Upper lobe of left lung (tissue), 6 donors: ENCODE data around the gene GABRA5. TPM values are rescaled to one million over a fixed set of nuclear protein-coding genes. Genes with fewer than 3 reads are reported as not detected.

Experiments used
- ATAC-seq, 2 donors: fragments of 200-7000 bp; cut with Tn5 transposase; one replicate each; pipeline ENCODE4 v1.9.1; 2022; ENCODE audit warnings: mild to moderate bottlenecking in 2 of 2, moderate library complexity in 2 of 2; ENCODE audit not compliant: low FRiP score in 2 of 2
- DNase-seq, 2 donors: peaks; one replicate each; pipeline ENCODE4 v3.0.0-alpha.2; 2019 to 2020
- H3K27ac ChIP-seq, 4 donors: fragments of 200-600 bp; sonication (generic); one replicate each; pipeline ENCODE4 v1.5.1; 2016 to 2019
- H3K27me3 ChIP-seq, 4 donors: fragments of 200-600 bp; sonication (generic); one replicate each; pipeline ENCODE4 v1.5.1; 2017 to 2019
- H3K36me3 ChIP-seq, 4 donors: fragments of 200-600 bp; sonication (generic); one replicate each; pipeline ENCODE4 v1.5.1; 2016 to 2019
- H3K4me1 ChIP-seq, 4 donors: fragments of 200-600 bp; sonication (generic); one replicate each; pipeline ENCODE4 v1.5.1; 2018 to 2019
- H3K4me3 ChIP-seq, 4 donors: fragments of 200-600 bp; sonication (generic); one replicate each; pipeline ENCODE4 v1.5.1; 2017 to 2019; ENCODE audit warnings: mild to moderate bottlenecking in 2 of 4, moderate library complexity in 1 of 4
- H3K9me3 ChIP-seq, 4 donors: fragments of 200-600 bp; sonication (generic); one replicate each; pipeline ENCODE4 v1.5.1; 2018 to 2019
- EP300 ChIP-seq, 4 donors: sonication (generic); formaldehyde crosslinking; IDR thresholded peaks; one replicate each; pipeline ENCODE4 v1.5.1; 2017; ENCODE audit warnings: antibody characterized with exemption in 4 of 4, control low read depth in 2 of 4
- POLR2A ChIP-seq, 4 donors: fragments of 450-650 bp; IDR thresholded peaks; one replicate each; pipeline ENCODE4 v1.5.1; 2016 to 2017; ENCODE audit warnings: antibody characterized with exemption in 4 of 4, mild to moderate bottlenecking in 2 of 4
- POLR2AphosphoS5 ChIP-seq, 2 donors: sonication (generic); formaldehyde crosslinking; IDR thresholded peaks; one replicate each; pipeline ENCODE4 v1.5.1; 2017; ENCODE audit warnings: antibody characterized with exemption in 2 of 2
- WGBS, 2 donors: methylation state at CpG; one replicate each; pipeline ENCODE4 v1.1.5; 2017 to 2018; 5-methylcytosine and 5-hydroxymethylcytosine counted together
- total RNA-seq, 6 donors: library from RNA; depleted of rRNA in 4 of 6; stranded (reverse); fragments of >200 nt in 4 of 6; gene quantifications; one replicate each; pipeline versions ENCODE4 v1.1.0 to v1.2.1, GENCODE V29; 2016 to 2021
- TF ChIP-seq, protein P1 (sequence below), 6 experiments: fragments of 450-650 bp in 4 of 6; fragments of 200-600 bp in 2 of 6; sonication (generic) in 2 of 6; IDR thresholded peaks; one replicate each; pipeline ENCODE4 v1.5.1; 2016 to 2019; ENCODE audit warnings: antibody characterized with exemption in 6 of 6
- donor health status: DM: no; HTN: no; CAD: no; lungs with moderate emphysema.
- donor health status: DM: no; HTN: yes; CAD: no; lungs with severe emphysema.

Gene GABRA5
- total RNA-seq, 6 donors from 2014 or later = 0.30 TPM; not detected in 5

DNA sequence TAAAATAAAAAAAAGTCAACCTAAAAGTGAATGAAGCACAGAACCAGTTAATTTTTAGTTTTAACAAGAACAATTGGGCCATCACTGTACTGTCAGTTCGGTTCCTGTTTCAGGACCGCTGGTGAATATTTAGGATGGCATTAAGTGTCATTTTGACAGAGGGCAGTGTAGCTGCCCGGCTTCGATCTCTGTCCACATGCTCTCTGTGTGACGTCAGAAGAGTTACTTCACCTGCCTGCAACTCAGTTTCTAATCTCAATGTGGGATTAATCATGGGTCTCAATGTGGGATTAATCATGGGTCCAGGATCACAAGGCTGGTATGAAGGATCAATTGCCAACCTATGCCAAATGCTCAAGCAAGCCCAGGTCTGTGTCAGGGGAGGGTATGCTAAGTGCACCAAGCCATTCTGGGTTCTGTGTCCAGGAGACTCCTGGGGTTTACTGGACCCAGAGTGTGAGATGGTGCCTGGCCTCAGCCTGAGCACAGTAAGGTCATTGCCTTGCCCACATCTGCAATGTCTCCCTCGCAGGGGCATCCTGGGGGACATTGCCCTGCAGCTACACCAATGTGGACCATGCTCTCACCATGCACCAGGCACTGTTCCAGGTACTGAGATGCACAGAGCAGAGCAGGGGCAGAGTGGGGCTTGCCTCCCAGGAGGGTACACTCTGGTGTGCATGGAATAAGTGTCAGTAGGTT is 8.1 kb downstream of the GABRA5 start:
- Histone ChIP-seq H3K36me3 (no peaks in the 10 kb centered on the region), H3K4me1 (no peaks in the 10 kb centered on the region), H3K27ac (no peak overlapping the region), H3K4me3 (no peak overlapping the region), H3K27me3 (peaks cover 0 to 8% (median 0%) of the 10 kb centered on the region in 4 donors), H3K9me3 (no peaks in the 10 kb centered on the region)
- no peak for DNase-seq
- ATAC-seq = no peak
- 76 to 86% methylated on average over 5 of the region's 6 CpGs for WGBS, 2 donors
- no peak for TF ChIP-seq EP300 (IDR thresholded peaks at IDR 0.05)
- TF ChIP-seq POLR2A (IDR thresholded peaks at IDR 0.05) = no peak
- TF ChIP-seq, protein P1, sequence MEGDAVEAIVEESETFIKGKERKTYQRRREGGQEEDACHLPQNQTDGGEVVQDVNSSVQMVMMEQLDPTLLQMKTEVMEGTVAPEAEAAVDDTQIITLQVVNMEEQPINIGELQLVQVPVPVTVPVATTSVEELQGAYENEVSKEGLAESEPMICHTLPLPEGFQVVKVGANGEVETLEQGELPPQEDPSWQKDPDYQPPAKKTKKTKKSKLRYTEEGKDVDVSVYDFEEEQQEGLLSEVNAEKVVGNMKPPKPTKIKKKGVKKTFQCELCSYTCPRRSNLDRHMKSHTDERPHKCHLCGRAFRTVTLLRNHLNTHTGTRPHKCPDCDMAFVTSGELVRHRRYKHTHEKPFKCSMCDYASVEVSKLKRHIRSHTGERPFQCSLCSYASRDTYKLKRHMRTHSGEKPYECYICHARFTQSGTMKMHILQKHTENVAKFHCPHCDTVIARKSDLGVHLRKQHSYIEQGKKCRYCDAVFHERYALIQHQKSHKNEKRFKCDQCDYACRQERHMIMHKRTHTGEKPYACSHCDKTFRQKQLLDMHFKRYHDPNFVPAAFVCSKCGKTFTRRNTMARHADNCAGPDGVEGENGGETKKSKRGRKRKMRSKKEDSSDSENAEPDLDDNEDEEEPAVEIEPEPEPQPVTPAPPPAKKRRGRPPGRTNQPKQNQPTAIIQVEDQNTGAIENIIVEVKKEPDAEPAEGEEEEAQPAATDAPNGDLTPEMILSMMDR (IDR thresholded peaks at IDR 0.05) = no peak
- TF ChIP-seq POLR2AphosphoS5 (IDR thresholded peaks at IDR 0.05) = no peak

DNA sequence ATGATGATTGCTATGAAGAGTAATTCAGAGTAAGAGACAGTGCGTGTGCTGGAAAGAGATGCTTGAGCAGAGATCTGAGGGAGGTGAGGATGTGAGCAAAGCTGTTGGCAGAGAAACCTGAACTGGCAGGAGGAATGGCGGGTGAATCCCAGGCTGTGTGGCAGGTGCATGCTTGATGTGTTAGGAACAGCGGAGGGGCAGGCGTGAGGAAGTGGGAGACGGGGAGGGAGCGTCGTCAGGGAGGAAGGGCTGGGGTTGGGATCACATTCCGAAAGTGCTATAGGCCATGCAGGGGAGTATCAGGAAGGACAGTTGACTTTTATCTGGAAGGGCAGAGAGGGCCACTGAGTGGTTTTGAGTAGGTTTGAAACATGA is 8.6 kb downstream of the GABRA5 start:
- 43 to 66% methylated on average over 8 of the region's 8 CpGs for WGBS, 2 donors
- Histone ChIP-seq H3K36me3 (no peaks in the 10 kb centered on the region), H3K9me3 (no peaks in the 10 kb centered on the region), H3K27me3 (peaks cover 0 to 8% (median 0%) of the 10 kb centered on the region in 4 donors), H3K4me1 (no peaks in the 10 kb centered on the region), H3K4me3 (no peak overlapping the region), H3K27ac (no peak overlapping the region)
- ATAC-seq (no peak), DNase-seq (no peak)
- TF ChIP-seq EP300 (IDR thresholded peaks at IDR 0.05) = no peak
- no peak for TF ChIP-seq POLR2A (IDR thresholded peaks at IDR 0.05)
- TF ChIP-seq POLR2AphosphoS5 (IDR thresholded peaks at IDR 0.05) = no peak
- TF ChIP-seq, protein P1 (IDR thresholded peaks at IDR 0.05) = no peak

DNA sequence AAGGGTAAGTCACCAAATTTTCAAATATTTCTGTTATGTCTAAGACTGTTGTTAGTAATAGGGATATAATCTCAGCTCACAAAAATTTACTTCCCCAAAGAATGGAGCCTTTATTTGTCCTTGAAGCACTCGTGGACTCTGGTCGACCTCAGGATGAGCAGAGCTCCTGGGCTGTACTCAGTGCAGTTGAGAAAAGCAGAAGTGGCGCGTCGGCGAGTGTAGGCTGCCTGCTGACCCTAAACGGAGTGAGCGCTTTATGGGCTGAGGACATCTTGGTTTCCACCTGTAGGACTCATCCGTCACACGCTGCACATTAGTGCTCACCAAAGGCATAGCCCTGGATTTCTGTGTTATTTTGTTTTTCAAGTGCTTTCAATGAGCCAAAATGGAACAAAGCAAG is 11.0 kb downstream of the GABRA5 start:
- 64 to 81% methylated on average over 10 of the region's 10 CpGs for WGBS, 2 donors
- peaks cover 0 to 8% (median 0%) of the 10 kb centered on the region in 4 donors for H3K27me3 ChIP-seq
- H3K9me3 ChIP-seq = no peaks in the 10 kb centered on the region
- H3K4me1 ChIP-seq = no peaks in the 10 kb centered on the region
- H3K27ac ChIP-seq = no peak overlapping the region
- H3K36me3 ChIP-seq = no peaks in the 10 kb centered on the region
- H3K4me3 ChIP-seq = no peak overlapping the region
- DNase-seq (no peak), ATAC-seq (no peak)
- no peak for TF ChIP-seq EP300 (IDR thresholded peaks at IDR 0.05)

DNA sequence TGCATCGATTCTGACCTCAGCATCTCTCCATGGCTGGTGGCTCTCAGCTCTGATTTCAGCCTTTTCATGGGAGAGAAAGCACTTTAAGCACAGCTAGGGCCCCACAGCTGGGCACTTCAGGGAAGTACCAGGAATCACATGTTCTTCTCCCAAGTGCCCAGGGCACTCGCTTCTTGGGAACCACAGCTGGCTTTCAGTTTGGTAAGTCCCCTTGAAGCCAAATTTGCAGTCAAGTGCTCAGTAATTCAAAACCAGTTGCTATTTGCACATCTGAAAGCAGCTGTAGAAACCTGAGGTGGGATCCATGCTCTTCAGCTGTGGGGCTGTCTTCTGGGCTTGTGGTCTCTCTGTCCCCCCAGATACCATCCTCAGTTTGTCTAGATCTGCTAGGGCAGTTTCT is 12.8 kb downstream of the GABRA5 start:
- Histone ChIP-seq H3K27me3 (peaks cover 0 to 8% (median 0%) of the 10 kb centered on the region in 4 donors), H3K9me3 (no peaks in the 10 kb centered on the region), H3K4me3 (no peak overlapping the region), H3K36me3 (no peaks in the 10 kb centered on the region), H3K27ac (no peak overlapping the region), H3K4me1 (no peaks in the 10 kb centered on the region)
- ATAC-seq (no peak), DNase-seq (no peak)
- TF ChIP-seq POLR2AphosphoS5 (IDR thresholded peaks at IDR 0.05) (no peak), EP300 (IDR thresholded peaks at IDR 0.05) (no peak), POLR2A (IDR thresholded peaks at IDR 0.05) (no peak)
- TF ChIP-seq, protein P1 (IDR thresholded peaks at IDR 0.05) = no peak
- WGBS, 2 donors = 59 to 65% methylated on average over 1 to 2 of the region's 2 CpGs

DNA sequence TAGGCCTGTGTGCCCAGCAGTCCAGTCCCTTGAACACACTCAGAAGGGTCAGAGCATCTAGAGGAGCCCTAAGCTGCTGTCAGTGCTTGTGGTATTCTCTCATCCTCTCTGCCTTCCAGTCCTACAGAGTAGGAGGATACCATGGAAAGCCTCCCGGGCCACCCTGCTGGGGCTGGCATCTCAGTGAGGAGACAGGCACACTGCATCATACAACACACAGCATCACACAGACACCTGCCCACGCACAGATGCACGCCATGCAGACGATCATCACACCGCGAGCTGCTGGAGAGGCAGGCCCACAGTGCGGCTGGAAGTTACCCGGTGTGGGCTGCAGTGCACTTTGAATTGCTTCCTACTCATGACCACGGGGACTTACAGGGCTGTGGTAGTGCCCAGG is 15.2 kb downstream of the GABRA5 start:
- Histone ChIP-seq H3K27ac (no peak overlapping the region), H3K36me3 (no peaks in the 10 kb centered on the region), H3K4me1 (no peaks in the 10 kb centered on the region), H3K9me3 (no peaks in the 10 kb centered on the region), H3K27me3 (no peaks in the 10 kb centered on the region), H3K4me3 (no peak overlapping the region)
- DNase-seq (no peak), ATAC-seq (peak in 1 of 2 donors; percentile 8)
- WGBS, 2 donors = 91 to 94% methylated on average over 7 to 9 of the region's 9 CpGs
- no peak for TF ChIP-seq POLR2A (IDR thresholded peaks at IDR 0.05)
- TF ChIP-seq, protein P1 (IDR thresholded peaks at IDR 0.05) = no peak
- TF ChIP-seq EP300 (IDR thresholded peaks at IDR 0.05) = no peak
- no peak for TF ChIP-seq POLR2AphosphoS5 (IDR thresholded peaks at IDR 0.05)
